ENCODE results near the gene SPDEF. TPM values are rescaled to one million over a fixed set of nuclear protein-coding genes. Genes with fewer than 3 reads are reported as not detected.

Gene SPDEF
- total RNA-seq, 1 donor from 2014 or later: 0.12 TPM

- H3K27ac Mint-ChIP-seq (ENCODE audit: unreplicated experiment): no peak overlapping the region
- H3K27me3 Mint-ChIP-seq (ENCODE audit: low read depth): peaks cover 5% of the 10 kb centered on the region
- TF ChIP-seq CTCF (conservative IDR thresholded peaks at IDR 0.05): no peak
- no peak for DNase-seq (ENCODE audit: low read depth, low spot score)
- H3K4me3 Mint-ChIP-seq: no peak overlapping the region
- H3K9me3 Mint-ChIP-seq: no peaks in the 10 kb centered on the region
- H3K36me3 Mint-ChIP-seq (ENCODE audit: low read depth): no peaks in the 10 kb centered on the region
- peaks cover 9% of the 10 kb centered on the region for H3K4me1 Mint-ChIP-seq
Observed at GRCh38 chr6:34518669-34519365, 37.3 kb downstream of the SPDEF start.

GRCh38 chr6:34517966-34518365 lies 38.2 kb downstream of the SPDEF start:
- Mint-ChIP-seq H3K4me3 (no peak overlapping the region), H3K27me3 (ENCODE audit: low read depth) (peaks cover 5% of the 10 kb centered on the region), H3K4me1 (peaks cover 11% of the 10 kb centered on the region)

GRCh38 chr6:34517461-34517881 lies 38.7 kb downstream of the SPDEF start:
- Mint-ChIP-seq H3K4me3 (no peak overlapping the region), H3K27me3 (ENCODE audit: low read depth) (peaks cover 5% of the 10 kb centered on the region), H3K36me3 (ENCODE audit: low read depth) (no peaks in the 10 kb centered on the region), H3K27ac (ENCODE audit: unreplicated experiment) (no peak overlapping the region), H3K4me1 (peaks cover 11% of the 10 kb centered on the region), H3K9me3 (no peaks in the 10 kb centered on the region)
- DNase-seq (ENCODE audit: low read depth, low spot score): no peak
- TF ChIP-seq CTCF (conservative IDR thresholded peaks at IDR 0.05): no peak

More at GRCh38 chr6:34517966-34518365, 38.2 kb downstream of the SPDEF start:
- TF ChIP-seq CTCF (conservative IDR thresholded peaks at IDR 0.05): no peak
- no peak for DNase-seq (ENCODE audit: low read depth, low spot score)
- Mint-ChIP-seq H3K9me3 (no peaks in the 10 kb centered on the region), H3K27ac (ENCODE audit: unreplicated experiment) (no peak overlapping the region), H3K36me3 (ENCODE audit: low read depth) (no peaks in the 10 kb centered on the region)

GRCh38 chr6:34516391-34517324 lies 39.5 kb downstream of the SPDEF start:
- H3K9me3 Mint-ChIP-seq: no peaks in the 10 kb centered on the region
- H3K4me1 Mint-ChIP-seq: peaks cover 11% of the 10 kb centered on the region
- DNase-seq (ENCODE audit: low read depth, low spot score): no peak
- H3K27me3 Mint-ChIP-seq (ENCODE audit: low read depth): peaks cover 5% of the 10 kb centered on the region
- peak overlapping the region; percentile 71 for H3K27ac Mint-ChIP-seq (ENCODE audit: unreplicated experiment)
- no peaks in the 10 kb centered on the region for H3K36me3 Mint-ChIP-seq (ENCODE audit: low read depth)
- H3K4me3 Mint-ChIP-seq: no peak overlapping the region
- TF ChIP-seq CTCF (conservative IDR thresholded peaks at IDR 0.05): no peak

GRCh38 chr6:34515473-34516387 lies 40.4 kb downstream of the SPDEF start:
- H3K27me3 Mint-ChIP-seq (ENCODE audit: low read depth): peaks cover 5% of the 10 kb centered on the region
- no peaks in the 10 kb centered on the region for H3K36me3 Mint-ChIP-seq (ENCODE audit: low read depth)
- H3K4me1 Mint-ChIP-seq: peaks cover 11% of the 10 kb centered on the region
- H3K27ac Mint-ChIP-seq (ENCODE audit: unreplicated experiment): no peak overlapping the region
- no peak for DNase-seq (ENCODE audit: low read depth, low spot score)
- no peak overlapping the region for H3K4me3 Mint-ChIP-seq
- TF ChIP-seq CTCF (conservative IDR thresholded peaks at IDR 0.05): no peak
- no peaks in the 10 kb centered on the region for H3K9me3 Mint-ChIP-seq
